ENCODE measurements around the gene WDR6. TPM values are rescaled to one million over a fixed set of nuclear protein-coding genes. Genes with fewer than 3 reads are reported as not detected.

The WDR6 gene
- total and polyA plus RNA-seq, 4 donors = 80.3 to 138 (median 109) TPM

- 45 to 83% methylated on average over 1 of the region's 1 CpG for WGBS, 2 donors
- DNase-seq (no peak), ATAC-seq (ENCODE audit: insufficient read depth, low FRiP score) (no peak)
- peaks cover 32 to 42% (median 41%) of the 10 kb centered on the region in 4 donors for H3K36me3 ChIP-seq (ENCODE audit: control insufficient read depth in 4 of 4, insufficient read depth in 4 of 4, low read length in 4 of 4)
- no peak overlapping the region for H3K27ac ChIP-seq (ENCODE audit: low read depth in 1 of 2, low read length in 1 of 2)
- no peaks in the 10 kb centered on the region for H3K4me1 ChIP-seq (ENCODE audit: control insufficient read depth in 5 of 5, insufficient read depth in 5 of 5, low read length in 5 of 5)
- H3K4me3 ChIP-seq = no peak overlapping the region
- TF ChIP-seq, protein P1, sequence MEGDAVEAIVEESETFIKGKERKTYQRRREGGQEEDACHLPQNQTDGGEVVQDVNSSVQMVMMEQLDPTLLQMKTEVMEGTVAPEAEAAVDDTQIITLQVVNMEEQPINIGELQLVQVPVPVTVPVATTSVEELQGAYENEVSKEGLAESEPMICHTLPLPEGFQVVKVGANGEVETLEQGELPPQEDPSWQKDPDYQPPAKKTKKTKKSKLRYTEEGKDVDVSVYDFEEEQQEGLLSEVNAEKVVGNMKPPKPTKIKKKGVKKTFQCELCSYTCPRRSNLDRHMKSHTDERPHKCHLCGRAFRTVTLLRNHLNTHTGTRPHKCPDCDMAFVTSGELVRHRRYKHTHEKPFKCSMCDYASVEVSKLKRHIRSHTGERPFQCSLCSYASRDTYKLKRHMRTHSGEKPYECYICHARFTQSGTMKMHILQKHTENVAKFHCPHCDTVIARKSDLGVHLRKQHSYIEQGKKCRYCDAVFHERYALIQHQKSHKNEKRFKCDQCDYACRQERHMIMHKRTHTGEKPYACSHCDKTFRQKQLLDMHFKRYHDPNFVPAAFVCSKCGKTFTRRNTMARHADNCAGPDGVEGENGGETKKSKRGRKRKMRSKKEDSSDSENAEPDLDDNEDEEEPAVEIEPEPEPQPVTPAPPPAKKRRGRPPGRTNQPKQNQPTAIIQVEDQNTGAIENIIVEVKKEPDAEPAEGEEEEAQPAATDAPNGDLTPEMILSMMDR (IDR thresholded peaks at IDR 0.05; ENCODE audit: control extremely low read depth, extremely low read depth) = no peak
- no peaks in the 10 kb centered on the region for H3K27me3 ChIP-seq (ENCODE audit: control insufficient read depth in 3 of 3, insufficient read depth in 3 of 3, low read length in 2 of 3)
- H3K9ac ChIP-seq (ENCODE audit: insufficient read depth in 1 of 2, low read length in 2 of 2) = no peak overlapping the region
- no peaks in the 10 kb centered on the region for H3K9me3 ChIP-seq (ENCODE audit: control insufficient read depth in 4 of 4, insufficient read depth in 3 of 4, low read length in 3 of 4)
Measured at GRCh38 chr3:49053543-49053942, 46.4 kb downstream of the WDR6 start.

- Histone ChIP-seq H3K4me3 (no peak overlapping the region), H3K27ac (ENCODE audit: low read depth in 1 of 2, low read length in 1 of 2) (no peak overlapping the region), H3K9ac (ENCODE audit: insufficient read depth in 1 of 2, low read length in 2 of 2) (no peak overlapping the region), H3K4me1 (ENCODE audit: control insufficient read depth in 5 of 5, insufficient read depth in 5 of 5, low read length in 5 of 5) (no peaks in the 10 kb centered on the region), H3K9me3 (ENCODE audit: control insufficient read depth in 4 of 4, insufficient read depth in 3 of 4, low read length in 3 of 4) (no peaks in the 10 kb centered on the region), H3K27me3 (ENCODE audit: control insufficient read depth in 3 of 3, insufficient read depth in 3 of 3, low read length in 2 of 3) (no peaks in the 10 kb centered on the region), H3K36me3 (ENCODE audit: control insufficient read depth in 4 of 4, insufficient read depth in 4 of 4, low read length in 4 of 4) (peaks cover 31 to 42% (median 41%) of the 10 kb centered on the region in 4 donors)
- TF ChIP-seq, protein P1 (IDR thresholded peaks at IDR 0.05; ENCODE audit: control extremely low read depth, extremely low read depth) = no peak
- 97 to 100% methylated on average over 2 of the region's 2 CpGs for WGBS, 2 donors
- no peak for DNase-seq
- no peak for ATAC-seq (ENCODE audit: insufficient read depth, low FRiP score)
Measured at GRCh38 chr3:49054344-49054862, 47.2 kb downstream of the WDR6 start.

- Histone ChIP-seq H3K9ac (ENCODE audit: insufficient read depth in 1 of 2, low read length in 2 of 2) (no peak overlapping the region), H3K27me3 (ENCODE audit: control insufficient read depth in 3 of 3, insufficient read depth in 3 of 3, low read length in 2 of 3) (no peaks in the 10 kb centered on the region), H3K4me1 (ENCODE audit: control insufficient read depth in 5 of 5, insufficient read depth in 5 of 5, low read length in 5 of 5) (no peaks in the 10 kb centered on the region), H3K9me3 (ENCODE audit: control insufficient read depth in 4 of 4, insufficient read depth in 3 of 4, low read length in 3 of 4) (no peaks in the 10 kb centered on the region), H3K27ac (ENCODE audit: low read depth in 1 of 2, low read length in 1 of 2) (no peak overlapping the region), H3K4me3 (no peak overlapping the region), H3K36me3 (ENCODE audit: control insufficient read depth in 4 of 4, insufficient read depth in 4 of 4, low read length in 4 of 4) (peaks cover 26 to 38% (median 34%) of the 10 kb centered on the region in 4 donors)
- WGBS, 2 donors = 96 to 97% methylated on average over 10 of the region's 10 CpGs
- no peak for ATAC-seq (ENCODE audit: insufficient read depth, low FRiP score)
- TF ChIP-seq, protein P1 (IDR thresholded peaks at IDR 0.05; ENCODE audit: control extremely low read depth, extremely low read depth) = no peak
- DNase-seq = no peak
Measured at GRCh38 chr3:49057268-49057667, 50.1 kb downstream of the WDR6 start.

- no peaks in the 10 kb centered on the region for H3K9me3 ChIP-seq (ENCODE audit: control insufficient read depth in 4 of 4, insufficient read depth in 3 of 4, low read length in 3 of 4)
- peaks cover 28 to 35% (median 34%) of the 10 kb centered on the region in 4 donors for H3K36me3 ChIP-seq (ENCODE audit: control insufficient read depth in 4 of 4, insufficient read depth in 4 of 4, low read length in 4 of 4)
- DNase-seq (no peak), ATAC-seq (ENCODE audit: insufficient read depth, low FRiP score) (no peak)
- H3K4me3 ChIP-seq = no peak overlapping the region
- no peak overlapping the region for H3K9ac ChIP-seq (ENCODE audit: insufficient read depth in 1 of 2, low read length in 2 of 2)
- 81 to 88% methylated on average over 7 of the region's 7 CpGs for WGBS, 2 donors
- no peaks in the 10 kb centered on the region for H3K4me1 ChIP-seq (ENCODE audit: control insufficient read depth in 5 of 5, insufficient read depth in 5 of 5, low read length in 5 of 5)
- TF ChIP-seq, protein P1 (IDR thresholded peaks at IDR 0.05; ENCODE audit: control extremely low read depth, extremely low read depth) = no peak
- H3K27ac ChIP-seq (ENCODE audit: low read depth in 1 of 2, low read length in 1 of 2) = no peak overlapping the region
- no peaks in the 10 kb centered on the region for H3K27me3 ChIP-seq (ENCODE audit: control insufficient read depth in 3 of 3, insufficient read depth in 3 of 3, low read length in 2 of 3)
Measured at GRCh38 chr3:49058011-49058410, 50.8 kb downstream of the WDR6 start.

Data from lung (tissue), 12 donors.